ENCODE data around the gene DCTN3. TPM values are rescaled to one million over a fixed set of nuclear protein-coding genes. Genes with fewer than 3 reads are reported as not detected.

Gene DCTN3
- total RNA-seq, 1 donor from 2014 or later: 94.8 TPM

DNA sequence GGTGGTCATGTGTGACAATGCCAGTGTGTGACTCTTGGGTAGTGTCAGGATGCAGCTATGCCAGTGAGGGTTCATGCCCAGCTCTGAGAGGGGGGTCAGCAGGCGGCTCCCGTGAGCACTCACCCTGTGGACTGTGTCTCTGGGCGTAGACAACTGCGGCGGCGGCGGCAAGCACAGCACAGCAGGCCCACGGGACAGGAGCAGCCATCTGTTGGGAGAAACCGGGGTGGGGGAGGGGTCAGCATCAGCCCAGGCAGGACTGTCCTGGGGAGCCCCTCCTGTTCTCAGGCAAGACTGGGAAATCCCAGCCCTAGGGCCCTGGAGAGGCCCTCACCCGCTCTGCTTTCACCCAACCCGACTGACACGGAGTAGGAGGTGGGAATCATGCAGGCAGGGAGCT lies 51.5 kb downstream of the DCTN3 start:
- no peak overlapping the region for H3K27ac Mint-ChIP-seq (ENCODE audit: unreplicated experiment)

DNA sequence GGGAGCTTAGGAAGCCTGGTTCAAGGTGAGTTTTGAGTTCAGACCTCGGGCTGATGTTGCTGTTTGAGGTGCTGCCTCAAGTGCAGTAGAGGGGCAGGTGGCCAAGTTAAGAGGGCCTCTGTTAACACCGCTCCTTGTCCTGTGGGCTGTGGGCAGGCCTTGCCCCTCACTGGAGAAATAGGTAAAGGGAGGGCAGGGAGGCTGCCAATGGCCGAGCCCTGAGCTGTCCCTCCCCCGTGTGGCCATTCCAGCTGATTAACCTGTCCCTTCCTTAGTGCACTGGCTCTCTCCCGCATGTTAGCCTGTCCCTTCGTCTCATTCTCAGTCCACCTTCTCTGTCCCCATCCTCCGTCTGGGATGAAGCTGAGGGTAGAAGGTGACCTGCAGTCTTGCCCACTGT lies 52.2 kb downstream of the DCTN3 start:
- H3K27me3 ChIP-seq (ENCODE audit: insufficient read depth, low read length): peaks cover 32% of the 10 kb centered on the region
- Mint-ChIP-seq H3K27ac (ENCODE audit: unreplicated experiment) (no peak overlapping the region), H3K27me3 (ENCODE audit: low read depth, unreplicated experiment) (peaks cover 58% of the 10 kb centered on the region), H3K4me3 (ENCODE audit: unreplicated experiment) (no peak overlapping the region), H3K9me3 (ENCODE audit: unreplicated experiment) (peaks cover 4% of the 10 kb centered on the region), H3K4me1 (ENCODE audit: low read depth, unreplicated experiment) (peaks cover 13% of the 10 kb centered on the region), H3K36me3 (ENCODE audit: low read depth, unreplicated experiment) (peaks cover 23% of the 10 kb centered on the region)
- no peaks in the 10 kb centered on the region for H3K9me3 ChIP-seq (ENCODE audit: insufficient read depth, low read depth, low read length)
- H3K9ac ChIP-seq (ENCODE audit: low read length): no peak overlapping the region
- H3K79me2 ChIP-seq (ENCODE audit: insufficient read depth, low read length): no peaks in the 10 kb centered on the region
- DNase-seq (ENCODE audit: low read depth) (no peak), FAIRE-seq (no peak)
- H3K4me1 ChIP-seq (ENCODE audit: insufficient read depth, low read length): no peaks in the 10 kb centered on the region
- no peak overlapping the region for H3K4me3 ChIP-seq (ENCODE audit: insufficient read depth, low read depth, low read length)
- no peak overlapping the region for H3K27ac ChIP-seq (ENCODE audit: low read depth, low read length)
- no peaks in the 10 kb centered on the region for H3K36me3 ChIP-seq (ENCODE audit: insufficient read depth, low read length)
- TF ChIP-seq EZH2 (IDR thresholded peaks at IDR 0.05; ENCODE audit: insufficient read depth, low read length): no peak
- TF ChIP-seq, protein P1, sequence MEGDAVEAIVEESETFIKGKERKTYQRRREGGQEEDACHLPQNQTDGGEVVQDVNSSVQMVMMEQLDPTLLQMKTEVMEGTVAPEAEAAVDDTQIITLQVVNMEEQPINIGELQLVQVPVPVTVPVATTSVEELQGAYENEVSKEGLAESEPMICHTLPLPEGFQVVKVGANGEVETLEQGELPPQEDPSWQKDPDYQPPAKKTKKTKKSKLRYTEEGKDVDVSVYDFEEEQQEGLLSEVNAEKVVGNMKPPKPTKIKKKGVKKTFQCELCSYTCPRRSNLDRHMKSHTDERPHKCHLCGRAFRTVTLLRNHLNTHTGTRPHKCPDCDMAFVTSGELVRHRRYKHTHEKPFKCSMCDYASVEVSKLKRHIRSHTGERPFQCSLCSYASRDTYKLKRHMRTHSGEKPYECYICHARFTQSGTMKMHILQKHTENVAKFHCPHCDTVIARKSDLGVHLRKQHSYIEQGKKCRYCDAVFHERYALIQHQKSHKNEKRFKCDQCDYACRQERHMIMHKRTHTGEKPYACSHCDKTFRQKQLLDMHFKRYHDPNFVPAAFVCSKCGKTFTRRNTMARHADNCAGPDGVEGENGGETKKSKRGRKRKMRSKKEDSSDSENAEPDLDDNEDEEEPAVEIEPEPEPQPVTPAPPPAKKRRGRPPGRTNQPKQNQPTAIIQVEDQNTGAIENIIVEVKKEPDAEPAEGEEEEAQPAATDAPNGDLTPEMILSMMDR (IDR thresholded peaks at IDR 0.05; ENCODE audit: insufficient read depth, low read depth, low read length): no peak
- no peak overlapping the region for H3K4me2 ChIP-seq (ENCODE audit: low read length)
- no peak overlapping the region for H2AFZ ChIP-seq (ENCODE audit: low read depth, low read length)
- no peaks in the 10 kb centered on the region for H4K20me1 ChIP-seq (ENCODE audit: insufficient read depth, low read length)

More for the DNA sequence above, 51.5 kb downstream of the DCTN3 start:
- Histone ChIP-seq H3K4me1 (ENCODE audit: insufficient read depth, low read length) (no peaks in the 10 kb centered on the region), H3K79me2 (ENCODE audit: insufficient read depth, low read length) (no peaks in the 10 kb centered on the region), H2AFZ (ENCODE audit: low read depth, low read length) (no peak overlapping the region), H3K9ac (ENCODE audit: low read length) (no peak overlapping the region), H3K9me3 (ENCODE audit: insufficient read depth, low read depth, low read length) (no peaks in the 10 kb centered on the region), H3K4me2 (ENCODE audit: low read length) (no peak overlapping the region), H3K27me3 (ENCODE audit: insufficient read depth, low read length) (peaks cover 32% of the 10 kb centered on the region), H3K36me3 (ENCODE audit: insufficient read depth, low read length) (no peaks in the 10 kb centered on the region), H3K27ac (ENCODE audit: low read depth, low read length) (no peak overlapping the region), H3K4me3 (ENCODE audit: insufficient read depth, low read depth, low read length) (no peak overlapping the region), H4K20me1 (ENCODE audit: insufficient read depth, low read length) (no peaks in the 10 kb centered on the region)
- H3K4me3 Mint-ChIP-seq (ENCODE audit: unreplicated experiment): no peak overlapping the region
- peaks cover 17% of the 10 kb centered on the region for H3K36me3 Mint-ChIP-seq (ENCODE audit: low read depth, unreplicated experiment)
- FAIRE-seq (no peak), DNase-seq (ENCODE audit: low read depth) (no peak)
- TF ChIP-seq, protein P1 (IDR thresholded peaks at IDR 0.05; ENCODE audit: insufficient read depth, low read depth, low read length): no peak
- TF ChIP-seq EZH2 (IDR thresholded peaks at IDR 0.05; ENCODE audit: insufficient read depth, low read length): no peak
- H3K9me3 Mint-ChIP-seq (ENCODE audit: unreplicated experiment): peaks cover 4% of the 10 kb centered on the region
- H3K4me1 Mint-ChIP-seq (ENCODE audit: low read depth, unreplicated experiment): peaks cover 18% of the 10 kb centered on the region
- peaks cover 53% of the 10 kb centered on the region for H3K27me3 Mint-ChIP-seq (ENCODE audit: low read depth, unreplicated experiment)

DNA sequence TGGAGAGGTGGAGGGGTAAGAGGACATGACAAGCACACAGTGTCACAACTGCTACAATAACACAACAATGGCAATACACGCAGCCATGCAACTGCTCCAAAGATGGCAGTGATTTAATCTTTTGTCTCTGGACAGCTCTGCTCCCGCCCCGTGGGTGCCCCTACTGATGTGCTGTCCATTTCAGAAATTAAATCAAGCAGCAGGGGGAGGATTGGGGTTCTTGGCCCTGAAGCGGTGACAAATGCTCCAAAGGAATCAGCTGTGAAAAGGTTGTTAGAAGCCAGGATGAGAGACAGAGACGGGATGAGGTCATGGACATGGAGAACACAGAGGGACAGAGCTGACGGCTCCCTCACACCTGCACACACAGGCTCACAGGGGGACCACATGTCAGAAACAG lies 53.3 kb downstream of the DCTN3 start:
- Mint-ChIP-seq H3K27ac (ENCODE audit: unreplicated experiment) (no peak overlapping the region), H3K4me1 (ENCODE audit: low read depth, unreplicated experiment) (peaks cover 13% of the 10 kb centered on the region), H3K36me3 (ENCODE audit: low read depth, unreplicated experiment) (peaks cover 31% of the 10 kb centered on the region), H3K9me3 (ENCODE audit: unreplicated experiment) (peaks cover 8% of the 10 kb centered on the region), H3K4me3 (ENCODE audit: unreplicated experiment) (no peak overlapping the region), H3K27me3 (ENCODE audit: low read depth, unreplicated experiment) (peaks cover 55% of the 10 kb centered on the region)
- FAIRE-seq: no peak
- H2AFZ ChIP-seq (ENCODE audit: low read depth, low read length): no peak overlapping the region
- TF ChIP-seq, protein P1 (IDR thresholded peaks at IDR 0.05; ENCODE audit: insufficient read depth, low read depth, low read length): no peak
- peak; percentile 13 for TF ChIP-seq EZH2 (IDR thresholded peaks at IDR 0.05; ENCODE audit: insufficient read depth, low read length)
- H3K27ac ChIP-seq (ENCODE audit: low read depth, low read length): no peak overlapping the region
- DNase-seq (ENCODE audit: low read depth): no peak
- H3K9ac ChIP-seq (ENCODE audit: low read length): no peak overlapping the region
- no peak overlapping the region for H3K4me2 ChIP-seq (ENCODE audit: low read length)
- no peaks in the 10 kb centered on the region for H3K79me2 ChIP-seq (ENCODE audit: insufficient read depth, low read length)
- H3K4me3 ChIP-seq (ENCODE audit: insufficient read depth, low read depth, low read length): no peak overlapping the region
- no peaks in the 10 kb centered on the region for H3K36me3 ChIP-seq (ENCODE audit: insufficient read depth, low read length)
- no peaks in the 10 kb centered on the region for H3K9me3 ChIP-seq (ENCODE audit: insufficient read depth, low read depth, low read length)
- no peaks in the 10 kb centered on the region for H3K4me1 ChIP-seq (ENCODE audit: insufficient read depth, low read length)
- H4K20me1 ChIP-seq (ENCODE audit: insufficient read depth, low read length): no peaks in the 10 kb centered on the region
- peaks cover 28% of the 10 kb centered on the region for H3K27me3 ChIP-seq (ENCODE audit: insufficient read depth, low read length)

Measured in astrocyte (in vitro differentiated cells and primary cell).